WTC11 (cell line): ENCODE measurements around the gene IPP.

ENCODE experiments used
- CDX4 ChIP-seq: fragments of 250-450 bp; sonication (Bioruptor Pico); IDR thresholded peaks from 2 replicates; pipeline ENCODE4 v1.9.0; 2021; ENCODE audit warnings: moderate library complexity, mild to moderate bottlenecking, inconsistent platforms, borderline replicate concordance
- CTCF ChIP-seq: fragments of 200-600 bp; IDR thresholded peaks from 2 replicates; pipeline ENCODE4 v1.8.0; 2022; ENCODE audit warnings: antibody characterized with exemption
- SMAD3 ChIP-seq: sonication (generic); formaldehyde crosslinking; IDR thresholded peaks from 2 replicates; pipeline ENCODE4 v1.8.0; 2022; ENCODE audit warnings: missing genetic modification reagents, mild to moderate bottlenecking, borderline replicate concordance
- ZBTB21 ChIP-seq: sonication (generic); formaldehyde crosslinking; IDR thresholded peaks from 2 replicates; pipeline ENCODE4 v1.8.1; 2023; ENCODE audit warnings: mild to moderate bottlenecking, missing genetic modification reagents, borderline replicate concordance
- ZNF281 ChIP-seq: sonication (generic); formaldehyde crosslinking; IDR thresholded peaks from 2 replicates; pipeline ENCODE4 v1.8.0; 2023; ENCODE audit warnings: mild to moderate bottlenecking, missing genetic modification reagents

GRCh38 chr1:45677751-45678245 lies 72.7 kb downstream of the IPP start:
- TF ChIP-seq ZBTB21 (CRISPR knock-in tag), result no peak
- TF ChIP-seq CTCF, result no peak
- TF ChIP-seq ZNF281 (CRISPR knock-in tag), result no peak
- TF ChIP-seq CDX4 (CRISPR knock-in tag), result no peak
- no peak for TF ChIP-seq SMAD3
